GM12865 (cell line): ENCODE measurements around the gene OR5W2.
"Not testable (repeated sequence)": the region's sequence is repeated elsewhere in the genome, so short reads cannot be mapped to it uniquely, and the experiment has no call there.

ENCODE experiments used
- DNase-seq: peaks from one replicate; pipeline ENCODE4 v3.0.0; 2010; ENCODE audit warnings: low read depth
- H3K4me3 ChIP-seq: 2 replicates; pipeline ENCODE4 v1.5.1; 2011; ENCODE audit warnings: mild to moderate bottlenecking, low read depth, low read length, control low read depth
- TF ChIP-seq, protein P1 (sequence below): IDR thresholded peaks from 2 replicates; pipeline ENCODE4 v1.5.1; 2011; ENCODE audit warnings: low read length, control low read depth, low read depth, inconsistent platforms; ENCODE audit not compliant: insufficient read depth; ENCODE audit errors: missing control alignments

Gene OR5W2

DNA sequence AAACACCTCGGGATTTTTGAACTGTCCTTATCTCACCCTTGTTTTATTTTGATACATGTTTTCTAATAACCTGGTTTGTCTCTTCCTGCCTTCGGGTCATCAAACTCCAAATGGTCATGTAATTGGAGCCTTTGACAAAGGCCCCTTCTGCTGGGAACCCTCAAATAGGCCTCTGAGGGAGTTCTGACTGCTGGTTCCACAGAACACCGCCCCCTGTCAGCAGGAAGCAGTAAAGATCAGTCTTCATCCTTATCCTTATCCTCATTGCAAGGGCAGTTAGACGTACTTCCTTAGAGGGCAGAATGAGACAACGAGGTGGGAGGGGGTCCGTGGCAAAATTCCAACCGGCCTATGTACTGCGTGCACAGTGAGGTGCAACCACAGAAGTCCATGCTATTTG lies 19.2 kb downstream of the OR5W2 start:
- DNase-seq, result no peak

DNA sequence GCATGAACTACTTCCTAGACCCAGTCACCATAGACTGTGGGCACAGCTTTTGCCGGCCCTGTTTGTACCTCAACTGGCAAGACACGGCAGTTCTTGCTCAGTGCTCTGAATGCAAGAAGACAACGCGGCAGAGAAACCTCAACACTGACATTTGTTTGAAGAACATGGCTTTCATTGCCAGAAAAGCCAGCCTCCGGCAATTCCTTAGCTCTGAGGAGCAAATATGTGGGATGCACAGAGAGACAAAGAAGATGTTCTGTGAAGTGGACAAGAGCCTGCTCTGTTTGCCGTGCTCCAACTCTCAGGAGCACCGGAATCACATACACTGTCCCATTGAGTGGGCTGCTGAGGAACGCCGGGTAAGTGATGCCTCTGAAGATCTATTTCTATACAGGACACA lies 28.9 kb downstream of the OR5W2 start:
- not testable (repeated sequence) for H3K4me3 ChIP-seq, DNase-seq

More for the DNA sequence above, 19.2 kb downstream of the OR5W2 start:
- no peak overlapping the region for H3K4me3 ChIP-seq
- TF ChIP-seq, protein P1, sequence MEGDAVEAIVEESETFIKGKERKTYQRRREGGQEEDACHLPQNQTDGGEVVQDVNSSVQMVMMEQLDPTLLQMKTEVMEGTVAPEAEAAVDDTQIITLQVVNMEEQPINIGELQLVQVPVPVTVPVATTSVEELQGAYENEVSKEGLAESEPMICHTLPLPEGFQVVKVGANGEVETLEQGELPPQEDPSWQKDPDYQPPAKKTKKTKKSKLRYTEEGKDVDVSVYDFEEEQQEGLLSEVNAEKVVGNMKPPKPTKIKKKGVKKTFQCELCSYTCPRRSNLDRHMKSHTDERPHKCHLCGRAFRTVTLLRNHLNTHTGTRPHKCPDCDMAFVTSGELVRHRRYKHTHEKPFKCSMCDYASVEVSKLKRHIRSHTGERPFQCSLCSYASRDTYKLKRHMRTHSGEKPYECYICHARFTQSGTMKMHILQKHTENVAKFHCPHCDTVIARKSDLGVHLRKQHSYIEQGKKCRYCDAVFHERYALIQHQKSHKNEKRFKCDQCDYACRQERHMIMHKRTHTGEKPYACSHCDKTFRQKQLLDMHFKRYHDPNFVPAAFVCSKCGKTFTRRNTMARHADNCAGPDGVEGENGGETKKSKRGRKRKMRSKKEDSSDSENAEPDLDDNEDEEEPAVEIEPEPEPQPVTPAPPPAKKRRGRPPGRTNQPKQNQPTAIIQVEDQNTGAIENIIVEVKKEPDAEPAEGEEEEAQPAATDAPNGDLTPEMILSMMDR, result no peak

DNA sequence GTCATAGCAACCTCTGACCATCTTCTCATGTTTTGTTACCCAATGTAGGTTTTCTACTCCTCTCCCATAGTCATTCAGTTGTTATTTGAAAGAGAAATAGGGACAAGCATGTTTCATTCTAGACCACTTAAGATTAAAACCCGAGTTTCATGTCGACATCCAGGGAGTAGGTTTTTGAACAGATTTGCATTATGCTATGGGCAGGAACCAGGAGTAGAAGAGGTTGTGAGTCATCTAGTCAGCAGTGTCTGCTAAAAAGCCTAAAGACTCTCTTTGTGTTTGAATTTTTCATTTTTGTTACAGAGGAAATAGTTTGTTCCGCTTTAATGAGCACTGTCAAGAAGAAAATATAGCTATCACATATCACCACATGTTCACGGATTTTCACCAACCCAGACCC lies 29.4 kb downstream of the OR5W2 start:
- not testable (repeated sequence) for DNase-seq, H3K4me3 ChIP-seq

DNA sequence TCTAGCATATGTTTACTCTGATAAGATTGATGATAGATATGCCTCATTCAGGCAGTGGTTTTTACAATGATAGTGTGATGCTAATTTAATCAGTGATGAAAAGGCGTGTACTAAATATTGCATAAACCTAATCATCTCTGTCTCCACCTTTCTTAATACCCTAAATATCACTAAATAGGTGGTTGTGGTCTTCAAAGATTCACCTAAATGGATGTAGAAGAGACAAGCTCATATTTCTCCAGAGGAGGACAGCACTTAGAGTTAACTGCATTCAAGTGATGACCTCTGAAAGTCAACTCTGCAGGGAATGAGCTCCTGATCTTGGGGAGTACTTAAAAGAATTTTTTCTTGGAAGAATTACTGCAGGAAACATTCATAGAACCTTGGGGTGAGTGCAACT lies 31.4 kb downstream of the OR5W2 start, which contains the start of gene TRIM51:
TSS of gene TRIM51 (plus strand) at position 301 of the 400 bp plus-strand sequence. CDS start 2,132 bp downstream, outside the sequence.
- not testable (repeated sequence) for H3K4me3 ChIP-seq, DNase-seq

DNA sequence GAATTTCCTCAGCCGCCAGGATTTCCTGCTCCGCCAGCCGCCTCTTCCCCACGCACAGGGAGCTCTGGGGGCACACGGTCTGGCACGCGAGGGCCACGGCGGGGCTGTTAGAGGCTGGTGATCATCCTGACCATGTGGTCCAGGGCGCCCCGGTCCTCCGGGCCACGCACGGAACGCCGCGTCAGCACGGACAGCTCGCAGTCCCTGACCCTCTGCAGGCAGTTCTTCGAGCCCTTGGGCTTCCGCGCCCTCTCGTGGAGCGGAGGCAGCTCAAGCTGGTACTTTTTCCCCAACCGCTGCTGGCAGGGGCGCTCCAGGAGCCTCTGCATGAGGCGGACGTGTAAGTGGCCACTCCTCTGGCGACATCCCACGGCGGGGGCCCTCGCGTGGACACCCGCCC lies 41.2 kb downstream of the OR5W2 start:
- not testable (repeated sequence) for H3K4me3 ChIP-seq, DNase-seq

DNA sequence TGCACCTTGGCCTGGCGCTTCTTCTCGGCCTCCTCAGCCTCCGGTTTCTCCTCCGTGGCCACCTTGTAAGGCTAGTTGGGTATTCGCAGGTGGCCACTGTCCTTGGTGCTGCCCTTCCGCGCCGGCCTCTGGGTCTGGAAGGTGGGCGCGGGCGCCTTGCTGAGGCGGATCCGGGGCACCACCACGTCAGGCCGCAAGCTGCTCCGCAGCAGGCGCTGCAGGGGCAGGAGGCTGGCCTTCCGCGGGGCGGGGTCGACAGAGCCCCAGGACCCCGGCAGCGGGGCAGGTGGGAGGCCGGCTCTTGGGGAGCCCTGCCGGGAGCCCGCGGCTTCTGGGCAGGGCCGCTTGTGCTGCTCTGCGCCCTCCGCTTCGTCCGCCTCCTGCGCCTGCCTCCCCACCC lies 41.7 kb downstream of the OR5W2 start:
- not testable (repeated sequence) for DNase-seq, H3K4me3 ChIP-seq

DNA sequence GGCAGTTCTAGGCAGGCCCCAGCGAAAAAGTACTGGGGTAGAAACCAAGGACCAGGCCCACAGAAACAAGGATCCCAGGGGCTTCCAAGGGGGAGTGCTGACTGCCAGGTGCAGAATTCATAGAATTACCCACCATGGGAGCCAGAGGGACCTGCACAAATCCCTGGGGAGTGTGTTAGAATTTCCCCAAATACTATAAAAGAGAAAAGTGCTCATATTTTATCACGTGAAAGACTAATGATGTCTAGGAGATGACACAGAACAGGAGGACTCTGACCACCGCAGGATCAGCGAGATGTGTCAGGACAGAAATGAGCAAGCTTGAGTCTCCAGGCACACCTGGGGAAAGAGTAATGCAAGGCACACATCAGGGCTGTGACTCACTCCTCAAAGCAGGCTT lies 47.0 kb downstream of the OR5W2 start:
- peak; percentile 72 for DNase-seq
- H3K4me3 ChIP-seq, result not testable (repeated sequence)
